BLaER1 treated with 17β-estradiol and CSF1 and Interleukin-3, amounts not matched to agents 10 nM and 100 nM (cell line): ENCODE measurements around the gene P4HTM.

ENCODE experiments used
- H3K27ac ChIP-seq, 11 experiments: shearing (Covaris generic); formaldehyde crosslinking; 2 replicates each; pipeline ENCODE4 v1.8.1; 2022
- H3K27me3 ChIP-seq, 11 experiments: shearing (Covaris generic); formaldehyde crosslinking; 2 replicates each; pipeline ENCODE4 v1.8.1; 2022
- H3K36me3 ChIP-seq, 11 experiments: shearing (Covaris generic); formaldehyde crosslinking; 2 replicates each; pipeline ENCODE4 v1.8.1; 2022
- H3K4me1 ChIP-seq, 10 experiments: shearing (Covaris generic); formaldehyde crosslinking; 2 replicates each; pipeline ENCODE4 v1.8.1; 2022
- H3K4me2 ChIP-seq, 11 experiments: shearing (Covaris generic); formaldehyde crosslinking; 2 replicates each; pipeline ENCODE4 v1.8.1; 2022
- H3K4me3 ChIP-seq, 10 experiments: shearing (Covaris generic); formaldehyde crosslinking; 2 replicates each; pipeline ENCODE4 v1.8.1; 2022
- H3K9ac ChIP-seq, 11 experiments: shearing (Covaris generic); formaldehyde crosslinking; 2 replicates each; pipeline ENCODE4 v1.8.1; 2022
- H3K9me3 ChIP-seq, 11 experiments: shearing (Covaris generic); formaldehyde crosslinking; replicated peaks in 1 of 11; 2 replicates each; pipeline ENCODE4 v1.8.1; 2022
- H4K20me1 ChIP-seq, 11 experiments: shearing (Covaris generic); formaldehyde crosslinking; 2 replicates each; pipeline ENCODE4 v1.8.1; 2022
- Cebpa-rat ChIP-seq, 11 experiments: shearing (Covaris generic); IDR thresholded peaks; 2 replicates each; pipeline ENCODE4 v1.8.1; 2022

P4HTM gene

DNA sequence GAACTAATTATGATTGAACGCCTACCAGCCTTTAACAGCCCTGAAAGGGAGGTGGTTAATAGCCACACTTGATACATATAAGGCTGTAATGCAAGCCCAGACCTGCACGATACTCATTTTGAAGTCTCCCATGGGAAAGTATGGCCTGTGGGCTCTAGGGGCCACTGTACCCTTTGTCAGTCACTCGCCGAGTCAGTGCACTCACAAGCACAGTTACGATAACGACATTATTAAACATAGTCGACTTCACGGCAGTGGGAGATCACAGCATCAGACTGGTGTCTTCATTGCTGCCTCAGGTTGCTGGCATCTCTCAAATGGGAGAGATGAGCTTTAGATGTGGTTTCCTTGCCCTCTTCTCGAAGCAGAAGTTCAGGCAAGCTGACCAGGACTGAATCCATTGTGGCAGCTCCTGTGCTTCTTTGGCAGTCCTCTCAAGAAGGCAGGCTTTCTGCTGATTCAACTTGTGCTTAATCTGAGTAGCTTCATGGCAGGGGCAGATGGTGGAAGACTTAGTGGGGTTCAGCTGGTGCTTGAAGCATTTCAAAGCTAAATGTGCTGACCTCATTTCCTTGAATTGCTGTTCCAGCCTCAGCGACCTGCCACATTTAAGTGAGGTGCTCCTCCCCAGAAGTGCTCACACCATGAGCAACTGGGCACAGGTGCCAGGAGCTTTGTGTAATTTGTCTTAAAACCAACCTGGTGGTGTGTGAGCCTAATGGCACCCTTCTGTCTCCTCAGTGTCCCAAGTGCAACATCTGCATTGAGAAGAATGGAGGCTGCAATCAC, 15.8 kb upstream of the P4HTM start:
- no peaks in the 10 kb centered on the region for H3K4me1 ChIP-seq
- TF ChIP-seq Cebpa-rat (IDR thresholded peaks at IDR 0.05) = no peak
- peaks cover 99 to 100% (median 100%) of the 10 kb centered on the region in 11 experiments for H3K36me3 ChIP-seq

DNA sequence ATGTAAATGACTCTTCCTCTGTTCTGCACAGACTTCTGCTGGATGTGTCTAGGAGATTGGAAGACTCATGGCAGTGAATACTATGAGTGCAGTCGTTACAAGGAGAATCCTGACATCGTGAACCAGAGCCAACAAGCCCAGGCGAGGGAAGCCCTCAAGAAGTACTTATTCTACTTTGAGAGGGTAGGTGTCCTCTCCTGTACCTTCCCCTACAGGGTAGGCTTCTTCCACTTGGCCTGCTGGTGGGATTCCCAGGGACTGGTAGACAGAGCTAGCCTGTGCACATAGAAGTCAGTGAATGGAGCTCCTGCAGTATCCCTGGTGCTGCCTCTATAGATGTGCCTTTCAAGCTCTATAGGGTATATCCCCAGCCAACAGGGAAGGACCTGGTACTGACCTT, 10.6 kb upstream of the P4HTM start:
- peaks cover 97 to 100% (median 100%) of the 10 kb centered on the region in 11 experiments for H3K36me3 ChIP-seq
- H3K9ac ChIP-seq = no peak overlapping the region
- H3K27me3 ChIP-seq = no peaks in the 10 kb centered on the region
- H3K4me2 ChIP-seq = no peak overlapping the region
- no peak overlapping the region for H3K4me3 ChIP-seq
- peaks cover 0 to 19% (median 3%) of the 10 kb centered on the region in 10 experiments; a peak in 9 of 20 replicates for H3K4me1 ChIP-seq
- no peaks in the 10 kb centered on the region for H3K9me3 ChIP-seq
- peaks cover 0 to 46% (median 12%) of the 10 kb centered on the region in 11 experiments; a peak in 13 of 22 replicates for H4K20me1 ChIP-seq
- H3K27ac ChIP-seq = no peak overlapping the region
- TF ChIP-seq Cebpa-rat (IDR thresholded peaks at IDR 0.05) = no peak

More for the DNA sequence above, 15.8 kb upstream of the P4HTM start:
- Histone ChIP-seq H4K20me1 (peaks cover 0 to 15% (median 0%) of the 10 kb centered on the region in 11 experiments; a peak in 5 of 22 replicates), H3K27me3 (no peaks in the 10 kb centered on the region), H3K9me3 (no peaks in the 10 kb centered on the region), H3K4me3 (no peak overlapping the region), H3K9ac (no peak overlapping the region), H3K4me2 (no peak overlapping the region), H3K27ac (no peak overlapping the region)

DNA sequence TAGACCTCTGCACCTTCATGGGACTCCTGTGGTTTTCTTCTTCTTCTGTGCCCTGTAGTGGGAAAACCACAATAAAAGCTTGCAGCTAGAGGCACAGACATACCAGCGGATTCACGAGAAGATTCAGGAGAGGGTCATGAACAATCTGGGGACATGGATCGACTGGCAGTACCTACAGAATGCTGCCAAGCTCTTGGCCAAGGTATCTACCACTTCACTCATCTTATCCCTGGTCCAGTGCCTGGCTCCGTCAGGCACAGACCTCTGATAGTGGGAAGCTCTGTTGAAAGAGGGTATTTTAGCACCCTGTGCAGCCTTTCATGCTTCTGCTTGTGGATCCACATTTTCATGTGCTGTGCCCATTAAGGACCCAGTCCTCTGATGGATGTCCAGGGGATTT, 9.7 kb upstream of the P4HTM start:
- Histone ChIP-seq H4K20me1 (peaks cover 0 to 54% (median 14%) of the 10 kb centered on the region in 11 experiments; a peak in 14 of 22 replicates), H3K36me3 (peaks cover 90 to 100% (median 99%) of the 10 kb centered on the region in 11 experiments), H3K4me2 (no peak overlapping the region), H3K4me3 (no peak overlapping the region), H3K4me1 (peaks cover 0 to 28% (median 6%) of the 10 kb centered on the region in 10 experiments; a peak in 9 of 20 replicates), H3K9ac (no peak overlapping the region), H3K9me3 (no peaks in the 10 kb centered on the region), H3K27ac (no peak overlapping the region), H3K27me3 (no peaks in the 10 kb centered on the region)
- TF ChIP-seq Cebpa-rat (IDR thresholded peaks at IDR 0.05) = no peak

DNA sequence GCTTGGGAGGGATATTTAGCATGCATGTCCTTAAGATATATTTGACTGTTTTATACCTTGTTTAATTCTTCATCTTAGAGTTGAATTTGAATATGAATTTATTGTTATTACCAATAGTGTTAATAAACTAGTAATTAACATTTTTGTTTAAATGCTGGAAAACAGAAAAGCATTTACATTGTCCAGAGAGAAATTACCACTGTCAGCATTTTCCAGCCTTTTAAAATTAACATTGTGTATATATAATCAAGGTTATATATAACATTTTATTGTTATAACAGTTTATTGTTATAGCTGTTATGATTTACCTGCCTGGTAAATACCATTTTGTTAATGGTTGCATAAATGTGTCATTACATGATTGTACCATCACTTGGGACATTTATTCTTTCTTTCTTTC, 8.0 kb upstream of the P4HTM start:
- Histone ChIP-seq H3K9me3 (no peaks in the 10 kb centered on the region), H3K27me3 (no peaks in the 10 kb centered on the region), H3K9ac (no peak overlapping the region), H3K36me3 (peaks cover 73 to 100% (median 91%) of the 10 kb centered on the region in 11 experiments), H3K27ac (no peak overlapping the region), H3K4me2 (no peak overlapping the region), H3K4me3 (no peak overlapping the region), H4K20me1 (peaks cover 0 to 55% (median 22%) of the 10 kb centered on the region in 11 experiments; a peak in 13 of 22 replicates), H3K4me1 (peaks cover 0 to 28% (median 6%) of the 10 kb centered on the region in 10 experiments; a peak in 9 of 20 replicates)
- no peak for TF ChIP-seq Cebpa-rat (IDR thresholded peaks at IDR 0.05)

DNA sequence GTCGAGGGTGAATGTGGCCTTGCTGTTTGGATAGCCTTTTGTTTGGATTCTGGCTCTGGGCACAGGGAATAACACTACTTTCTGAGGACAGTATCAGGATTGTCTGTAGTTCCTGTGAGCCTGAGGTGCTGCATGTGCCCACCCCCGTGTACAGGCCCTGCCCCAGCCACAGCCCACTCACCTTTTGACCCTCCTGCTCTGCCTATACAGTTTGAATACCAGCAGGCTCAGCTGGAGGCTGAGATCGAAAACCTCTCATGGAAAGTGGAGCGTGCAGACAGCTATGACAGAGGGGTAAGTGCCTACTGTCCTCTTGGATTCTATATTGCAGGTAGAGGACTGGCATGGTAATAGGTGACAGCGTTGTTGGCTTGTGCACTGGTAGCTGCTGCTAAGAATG, 7.4 kb upstream of the P4HTM start:
- Histone ChIP-seq H3K4me2 (peak overlapping the region in 1 of 11 experiments; percentile 95; a peak in 1 of 22 replicates), H3K27me3 (no peaks in the 10 kb centered on the region), H3K9ac (no peak overlapping the region), H3K27ac (no peak overlapping the region), H3K4me1 (peaks cover 0 to 28% (median 6%) of the 10 kb centered on the region in 10 experiments; a peak in 9 of 20 replicates), H3K9me3 (no peaks in the 10 kb centered on the region), H3K4me3 (no peak overlapping the region), H3K36me3 (peaks cover 66 to 95% (median 85%) of the 10 kb centered on the region in 11 experiments), H4K20me1 (peaks cover 0 to 56% (median 22%) of the 10 kb centered on the region in 11 experiments; a peak in 13 of 22 replicates)
- no peak for TF ChIP-seq Cebpa-rat (IDR thresholded peaks at IDR 0.05)

DNA sequence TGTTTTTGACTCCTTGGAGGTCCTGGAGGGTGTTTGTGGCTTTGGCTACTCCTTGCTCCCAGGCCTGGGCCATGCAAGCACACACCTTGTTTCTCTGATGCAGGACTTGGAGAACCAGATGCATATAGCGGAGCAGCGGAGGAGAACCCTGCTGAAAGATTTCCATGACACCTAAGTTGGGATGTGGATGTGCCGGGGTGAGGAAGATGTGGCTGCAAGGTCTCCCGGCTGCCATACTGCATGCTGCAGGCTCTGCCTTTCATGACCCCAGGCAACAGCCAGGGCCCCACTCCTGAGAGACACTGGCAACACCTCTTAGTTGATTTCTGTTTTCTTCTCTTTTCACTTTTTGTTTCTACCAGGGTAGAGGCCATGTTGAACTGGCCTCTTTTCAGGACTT, 6.9 kb upstream of the P4HTM start:
- Histone ChIP-seq H3K27me3 (no peaks in the 10 kb centered on the region), H4K20me1 (peaks cover 0 to 56% (median 22%) of the 10 kb centered on the region in 11 experiments; a peak in 13 of 22 replicates), H3K27ac (no peak overlapping the region), H3K9ac (0 out of 22 replicates have a peak overlapping the region, but pooled peaks of 1 of the 11 experiments have one; percentile 55), H3K4me2 (peak overlapping the region in 1 of 11 experiments; percentile 95; a peak in 2 of 22 replicates), H3K4me3 (no peak overlapping the region), H3K9me3 (no peaks in the 10 kb centered on the region), H3K36me3 (peaks cover 62 to 91% (median 81%) of the 10 kb centered on the region in 11 experiments), H3K4me1 (peaks cover 0 to 28% (median 8%) of the 10 kb centered on the region in 10 experiments; a peak in 10 of 20 replicates)
- TF ChIP-seq Cebpa-rat (IDR thresholded peaks at IDR 0.05) = no peak

DNA sequence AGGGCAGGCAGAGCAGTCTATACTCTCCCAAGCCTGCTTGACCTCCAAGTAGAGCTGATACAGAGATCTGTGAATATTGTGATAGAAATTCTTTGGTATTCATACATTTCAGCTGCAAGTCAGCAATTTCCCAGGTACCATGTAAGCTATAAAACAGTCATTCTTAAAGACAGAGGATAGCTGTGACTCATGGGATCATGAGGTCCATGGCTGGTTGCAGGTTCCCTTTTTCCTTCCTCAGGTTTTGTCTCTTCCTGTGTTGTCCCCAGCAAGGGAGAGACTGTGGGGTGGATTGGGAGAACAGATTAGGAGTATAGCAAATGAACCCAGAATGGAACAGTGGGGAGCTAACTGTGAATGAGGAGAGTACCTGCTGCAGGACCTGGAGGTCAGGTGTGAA, 5.4 kb upstream of the P4HTM start:
- Histone ChIP-seq H3K9ac (peak overlapping the region in 4 of 11 experiments; percentile 12 to 55 (median 38); a peak in 6 of 22 replicates), H3K4me3 (no peak overlapping the region; a peak in 1 of 20 replicates), H3K27ac (peak overlapping the region in 3 of 11 experiments; percentile 46 to 54 (median 54); a peak in 6 of 22 replicates), H3K36me3 (peaks cover 48 to 76% (median 65%) of the 10 kb centered on the region in 11 experiments), H3K27me3 (peaks cover 0 to 8% (median 0%) of the 10 kb centered on the region in 11 experiments; a peak in 3 of 22 replicates), H4K20me1 (peaks cover 0 to 53% (median 22%) of the 10 kb centered on the region in 11 experiments; a peak in 12 of 22 replicates), H3K9me3 (no peaks in the 10 kb centered on the region), H3K4me2 (peak overlapping the region in 5 of 11 experiments; percentile 2 to 95 (median 58); a peak in 8 of 22 replicates), H3K4me1 (peaks cover 11 to 42% (median 20%) of the 10 kb centered on the region in 10 experiments)
- TF ChIP-seq Cebpa-rat (IDR thresholded peaks at IDR 0.05) = no peak

DNA sequence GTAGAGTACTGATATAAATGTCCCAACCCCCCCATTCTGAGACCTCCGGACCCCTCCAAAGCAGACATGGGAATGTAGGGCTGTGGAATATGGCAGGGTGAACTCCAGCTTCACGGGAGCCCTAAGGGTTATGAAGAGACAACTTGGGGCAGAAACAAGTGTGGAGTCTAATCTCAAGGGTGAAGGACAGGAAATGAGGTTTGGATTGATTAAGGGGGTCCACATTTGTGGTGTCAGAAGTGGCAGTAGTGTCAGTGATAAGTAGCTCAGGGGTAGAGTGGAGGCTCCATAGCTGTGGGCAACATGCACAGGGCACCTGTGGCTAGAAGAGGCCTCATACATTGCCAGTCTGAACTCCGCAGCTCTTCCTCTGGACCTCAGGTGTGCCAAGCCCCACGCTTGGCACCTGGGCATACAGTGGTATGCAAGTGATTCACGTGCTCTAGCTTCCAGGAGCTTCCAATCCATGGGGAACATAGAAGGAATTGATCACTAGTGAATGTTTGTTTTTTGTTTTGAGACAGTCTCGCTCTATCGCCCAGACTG, 4.1 kb upstream of the P4HTM start:
- peaks cover 0 to 20% (median 11%) of the 10 kb centered on the region in 11 experiments; a peak in 15 of 22 replicates for H3K27me3 ChIP-seq
- no peaks in the 10 kb centered on the region for H3K9me3 ChIP-seq
- H3K4me2 ChIP-seq = no peak overlapping the region
- H3K27ac ChIP-seq = peak overlapping the region in 2 of 11 experiments; percentile 26 to 54; a peak in 4 of 22 replicates
- peak overlapping the region in 1 of 11 experiments; percentile 1; a peak in 2 of 22 replicates for H3K9ac ChIP-seq
- peaks cover 0 to 44% (median 19%) of the 10 kb centered on the region in 11 experiments; a peak in 12 of 22 replicates for H4K20me1 ChIP-seq
- peaks cover 20 to 47% (median 30%) of the 10 kb centered on the region in 10 experiments for H3K4me1 ChIP-seq
- TF ChIP-seq Cebpa-rat (IDR thresholded peaks at IDR 0.05) = no peak
- H3K36me3 ChIP-seq = peaks cover 35 to 63% (median 52%) of the 10 kb centered on the region in 11 experiments
- H3K4me3 ChIP-seq = no peak overlapping the region
